Pulmonary artery endothelial cell (primary cell): Measurements from ENCODE around the gene EOMES. TPM values are rescaled to one million over a fixed set of nuclear protein-coding genes. Genes with fewer than 3 reads are reported as not detected.
"Not testable (repeated sequence)": the region's sequence is repeated elsewhere in the genome, so short reads cannot be mapped to it uniquely, and the experiment has no call there.

Source experiments
- DNase-seq: peaks from one replicate; pipeline ENCODE4 v3.0.0-alpha.2; 2011; ENCODE audit warnings: low read depth, low spot score
- total RNA-seq: library from RNA; depleted of rRNA; stranded (reverse); fragments of >200 nt; gene quantifications from 2 replicates; pipeline ENCODE4 v1.2.3, GENCODE V29; 2014

EOMES gene
- total RNA-seq, result not detected in 2 replicates

- DNase-seq, result no peak
Observed at GRCh38 chr3:27721717-27722564, at the start of gene EOMES. TSS of gene EOMES (minus strand) at chr3:27722323. CDS start at chr3:27722294, 29 bp downstream.

- not testable (repeated sequence) for DNase-seq
Observed at GRCh38 chr3:27770384-27770783, 48.3 kb upstream of the EOMES start.

GRCh38 chr3:27767000-27767399 is 44.9 kb upstream of the EOMES start:
- no peak for DNase-seq

DNA sequence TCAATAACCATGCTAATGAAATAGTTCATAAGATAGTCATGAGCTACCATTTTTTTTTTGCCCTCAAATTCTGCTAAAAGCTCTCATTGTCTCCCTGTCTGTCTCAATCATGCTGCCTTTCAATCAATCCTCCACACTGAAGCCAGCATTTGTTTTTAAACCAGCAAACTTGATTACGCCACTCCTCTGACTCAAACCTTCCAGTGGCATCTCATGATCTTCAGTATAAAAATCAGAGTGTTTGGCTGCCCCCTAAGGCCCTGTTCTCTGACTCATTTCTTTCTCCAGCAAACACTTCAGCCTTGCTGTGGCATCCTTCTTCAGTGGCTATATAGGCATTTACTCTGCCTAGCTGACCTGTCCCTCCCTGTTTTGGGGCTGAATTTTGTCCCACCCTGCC is 36.0 kb upstream of the EOMES start:
- DNase-seq, result no peak

- DNase-seq, result no peak
Observed at GRCh38 chr3:27756877-27757276, 34.8 kb upstream of the EOMES start.

DNA sequence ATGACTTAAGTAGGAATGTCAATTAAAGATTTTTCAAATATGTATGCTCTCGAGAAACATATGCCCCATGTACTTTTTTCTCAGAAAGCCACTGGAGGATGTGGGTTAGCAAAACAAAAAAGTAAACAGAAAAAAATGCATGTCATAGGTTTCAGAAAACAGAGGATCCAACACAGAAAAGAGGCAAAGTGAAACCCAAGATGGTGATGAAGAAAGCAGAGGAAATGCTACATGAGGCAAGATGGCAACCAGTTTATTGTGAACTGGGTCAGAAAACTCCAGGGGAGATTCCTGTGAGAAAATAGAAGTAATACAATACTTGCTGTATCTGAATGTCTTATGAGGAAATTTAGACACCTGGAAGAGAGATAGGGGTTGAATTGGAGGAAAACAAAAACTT is 30.8 kb upstream of the EOMES start:
- DNase-seq, result no peak

DNA sequence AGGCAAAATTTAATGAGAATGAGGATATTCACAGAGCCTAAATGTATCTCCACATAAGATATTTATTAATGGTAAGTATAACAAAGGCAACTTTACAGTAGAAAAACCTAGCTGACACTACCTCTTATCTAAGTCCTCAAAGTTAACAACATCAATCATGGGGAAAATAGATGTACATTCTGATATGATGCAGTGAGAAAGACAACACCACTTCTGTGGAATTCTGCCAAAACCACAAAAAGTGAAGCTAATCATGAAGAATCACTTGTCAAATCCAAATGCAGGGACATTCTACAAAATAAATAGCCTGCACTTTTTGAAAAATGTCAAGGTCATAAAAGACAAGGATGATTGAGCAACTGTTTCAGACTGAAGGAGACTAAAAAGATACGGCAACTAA is 27.5 kb upstream of the EOMES start:
- DNase-seq, result no peak

GRCh38 chr3:27746838-27747237 is 24.7 kb upstream of the EOMES start:
- no peak for DNase-seq

- DNase-seq, result no peak
Observed at GRCh38 chr3:27740854-27741253, 18.7 kb upstream of the EOMES start.

- DNase-seq, result no peak
Observed at GRCh38 chr3:27737091-27737490, 15.0 kb upstream of the EOMES start.

DNA sequence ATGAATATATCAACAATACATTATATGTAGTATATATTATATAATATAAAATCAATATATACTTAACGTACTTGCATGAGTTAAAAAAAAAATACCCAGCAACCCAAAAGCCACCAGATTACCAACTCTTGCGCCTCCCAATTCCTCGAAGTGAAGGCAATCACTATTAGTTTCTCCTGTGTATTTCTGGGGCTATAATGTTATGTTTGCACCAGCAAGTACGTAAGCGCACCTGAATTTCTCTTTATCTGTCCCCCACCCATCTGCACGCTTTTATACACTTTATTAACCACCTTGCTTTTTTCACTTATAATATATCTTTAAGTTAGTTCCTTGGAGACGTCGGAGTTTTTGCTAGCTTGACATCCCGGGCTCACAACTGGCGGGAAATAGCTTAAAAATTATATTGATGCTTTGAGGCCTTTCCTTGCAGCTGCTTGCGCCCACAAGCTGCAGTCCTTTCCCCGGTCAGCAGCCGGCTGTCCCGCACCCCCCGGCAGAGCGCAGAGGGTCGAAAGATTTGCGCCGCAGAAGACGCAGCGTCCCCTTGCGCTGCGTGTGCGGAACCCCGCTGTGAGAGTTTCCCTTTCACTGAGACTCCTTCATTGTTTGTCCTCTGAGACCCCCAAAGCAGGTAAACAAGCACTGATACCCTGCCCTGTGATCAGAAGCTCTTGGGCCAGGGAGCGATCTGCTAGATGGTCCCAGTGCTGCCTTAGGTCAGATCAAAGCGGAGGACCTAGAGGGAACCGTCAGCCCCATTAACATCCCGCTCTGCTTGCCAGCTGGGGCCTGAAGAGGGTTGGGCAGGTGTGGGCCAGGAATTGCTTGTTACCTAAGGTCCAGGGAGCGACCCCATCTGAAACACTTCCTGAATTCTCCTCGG is 8.9 kb upstream of the EOMES start:
- DNase-seq, result no peak

GRCh38 chr3:27729748-27730611 is 7.9 kb upstream of the EOMES start:
- no peak for DNase-seq

DNA sequence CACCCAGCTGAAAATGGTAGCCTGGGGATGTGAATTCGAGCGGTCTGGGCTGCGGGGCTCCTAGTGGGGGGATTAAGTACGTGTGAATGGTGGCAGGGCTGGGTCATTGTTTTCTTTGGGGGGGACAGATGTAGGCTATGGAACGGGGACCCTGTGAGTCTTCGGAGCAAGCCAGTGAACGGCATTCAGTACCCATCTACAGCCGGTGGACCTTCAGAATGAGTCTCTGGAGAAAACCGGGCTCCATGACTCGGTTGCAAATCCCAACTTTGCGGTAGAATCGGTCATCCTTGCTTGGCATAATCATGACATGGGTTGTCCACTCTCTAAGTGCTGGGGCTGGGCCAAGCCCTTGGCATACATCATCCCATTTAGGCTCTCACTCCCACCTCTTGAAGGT is 7.2 kb upstream of the EOMES start:
- no peak for DNase-seq

- no peak for DNase-seq
Observed at GRCh38 chr3:27728195-27729087, 6.3 kb upstream of the EOMES start.

DNA sequence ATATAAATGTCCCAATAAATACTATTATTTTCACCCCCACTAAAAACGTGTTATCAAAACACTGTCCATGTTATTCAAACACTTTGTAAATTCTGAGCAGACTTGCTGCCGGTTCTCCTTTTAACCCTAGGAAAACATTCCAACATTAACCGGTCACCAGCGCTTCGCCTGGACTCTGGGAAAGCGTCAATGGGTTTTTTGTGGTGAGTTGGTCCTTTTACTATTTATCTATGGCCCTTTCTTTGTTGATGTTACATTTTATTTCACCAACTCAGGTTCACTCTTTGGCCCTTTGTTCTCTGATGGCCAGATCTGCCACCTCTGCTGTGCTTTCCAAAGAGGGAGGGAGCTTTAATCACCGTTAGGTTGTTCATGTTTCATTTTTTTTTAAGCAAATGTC is 4.1 kb upstream of the EOMES start:
- no peak for DNase-seq

GRCh38 chr3:27724459-27725197 is 2.5 kb upstream of the EOMES start:
- no peak for DNase-seq

GRCh38 chr3:27723815-27724458 is 1.8 kb upstream of the EOMES start:
- DNase-seq, result no peak

DNA sequence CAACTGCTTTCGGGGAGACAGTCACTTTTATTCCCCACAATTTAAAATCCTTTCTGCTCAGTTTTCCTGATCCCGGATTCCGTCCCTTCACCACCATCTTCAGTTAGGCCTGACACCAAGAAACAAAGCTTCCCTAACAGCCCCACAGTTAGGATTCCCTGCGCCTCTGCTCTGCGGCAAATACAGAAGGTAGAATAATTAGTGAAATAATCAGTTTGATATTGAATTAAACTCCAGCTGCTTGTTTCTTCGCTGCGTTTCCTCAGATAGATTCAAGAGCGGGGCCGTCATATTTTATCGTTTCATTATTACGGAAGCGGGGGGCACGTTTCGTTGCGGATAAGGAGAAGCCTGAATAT is 1.3 kb upstream of the EOMES start:
- no peak for DNase-seq

DNA sequence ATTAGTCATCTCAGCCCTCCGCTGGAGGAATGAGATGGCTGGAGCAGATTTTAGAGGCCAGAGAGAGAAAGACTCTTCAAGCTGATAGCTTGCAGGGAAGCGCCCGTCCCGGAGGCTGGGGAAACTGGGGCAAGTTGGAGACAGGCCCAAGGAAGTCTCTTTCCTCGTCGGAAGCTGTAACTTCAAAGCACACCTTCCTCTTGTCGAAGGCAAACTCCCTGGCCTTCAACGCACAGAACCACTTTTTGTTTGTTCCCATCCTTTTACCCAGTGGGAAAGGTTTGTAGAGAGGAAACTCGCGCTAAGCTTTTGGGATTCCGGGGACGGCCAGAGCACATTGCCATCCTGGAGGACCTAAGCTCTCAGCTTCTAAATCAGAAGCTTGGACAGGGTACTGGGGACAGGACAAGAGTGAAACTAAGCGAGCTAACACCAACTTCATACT is 900 bp upstream of the EOMES start:
- no peak for DNase-seq
